Cerebellar cortex (tissue), 1 donor: ENCODE data around the gene GEMIN8.
A peak's percentile ranks its signal among the peaks of the same experiment; 100 is the strongest.

ENCODE experiments used
- DNase-seq: peaks from one replicate; pipeline ENCODE4 v3.0.0-alpha.2; 2015; ENCODE audit warnings: low spot score

GEMIN8 gene, protein sequence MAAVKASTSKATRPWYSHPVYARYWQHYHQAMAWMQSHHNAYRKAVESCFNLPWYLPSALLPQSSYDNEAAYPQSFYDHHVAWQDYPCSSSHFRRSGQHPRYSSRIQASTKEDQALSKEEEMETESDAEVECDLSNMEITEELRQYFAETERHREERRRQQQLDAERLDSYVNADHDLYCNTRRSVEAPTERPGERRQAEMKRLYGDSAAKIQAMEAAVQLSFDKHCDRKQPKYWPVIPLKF

DNA sequence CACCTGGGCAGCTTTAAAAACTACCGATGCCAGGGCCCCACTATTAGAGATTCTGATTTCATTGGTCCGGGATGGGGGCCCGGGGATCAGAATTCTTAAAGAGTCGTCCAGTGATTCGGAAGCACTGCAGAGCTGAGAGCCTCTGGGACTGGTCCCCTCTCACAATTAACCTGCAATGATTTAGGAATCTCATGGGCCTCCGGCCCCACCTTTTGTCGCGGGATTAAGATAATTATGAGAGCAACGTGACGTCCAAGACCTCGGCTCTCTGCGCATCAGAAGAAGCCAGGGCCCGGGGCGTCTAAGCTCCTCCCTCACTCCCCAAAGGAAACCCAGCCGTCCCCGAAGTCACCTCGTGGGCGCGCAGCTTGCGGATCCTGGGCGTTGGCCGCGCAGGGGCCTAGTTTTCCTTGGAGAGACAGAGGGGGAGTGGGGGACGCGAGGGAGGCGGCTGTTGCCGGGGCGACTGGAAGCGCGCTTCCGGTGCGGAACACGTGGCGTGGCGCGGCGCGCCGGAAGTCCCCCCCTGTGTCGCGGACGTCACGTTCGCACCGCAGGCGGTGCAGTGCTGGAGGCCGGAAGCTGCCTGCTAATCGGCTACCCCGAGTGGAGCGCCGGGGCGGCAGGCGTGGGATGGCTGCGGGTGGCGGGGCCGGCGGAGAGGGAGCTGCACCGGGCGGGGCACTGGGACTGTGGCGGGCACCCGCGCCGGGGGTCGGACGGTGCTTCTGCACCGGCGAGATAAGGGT lies at the start of gene GEMIN8:
GEMIN8 (minus strand) TSS at position 468 of the 749 bp plus-strand sequence. CDS start 8,414 bp downstream, outside the sequence.
- peak; percentile 86 for DNase-seq

DNA sequence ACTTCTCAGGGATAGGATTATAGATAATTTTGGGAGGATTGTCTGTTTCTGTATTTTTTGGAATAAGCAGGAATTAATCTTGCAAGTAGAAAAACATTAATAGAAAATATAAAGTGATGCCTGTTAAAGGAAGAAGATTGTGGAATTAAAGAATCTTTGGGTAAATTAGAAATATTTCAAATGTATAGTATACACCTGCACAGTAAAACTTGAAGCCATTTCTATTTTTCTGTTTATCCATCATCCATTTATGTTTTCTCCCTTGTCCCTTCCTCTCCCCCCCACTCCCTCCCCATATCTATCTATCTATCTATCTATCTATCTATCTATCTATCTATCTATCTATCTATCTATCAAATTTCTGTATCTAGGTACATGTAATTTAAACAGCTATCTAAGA lies 46.9 kb upstream of the GEMIN8 start:
- DNase-seq = no peak

DNA sequence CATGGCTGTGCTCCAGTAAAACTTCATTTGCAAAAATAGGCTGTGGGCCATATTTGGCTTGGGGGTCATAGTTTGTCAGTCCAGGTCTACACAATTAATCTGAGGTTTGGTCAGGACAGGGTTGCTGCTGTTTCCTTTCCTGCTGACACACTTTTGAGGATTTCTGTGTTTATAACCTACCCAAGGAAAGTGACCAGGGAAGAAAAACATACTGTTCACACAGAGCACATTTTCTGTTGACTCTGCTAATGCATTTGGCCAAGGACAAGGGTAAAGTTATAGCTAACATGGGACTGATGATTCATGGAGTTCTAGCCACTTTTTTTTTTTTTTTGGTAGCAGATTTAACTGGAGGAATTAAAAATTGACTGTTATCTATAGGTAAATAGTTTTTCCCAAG lies 43.9 kb upstream of the GEMIN8 start:
- DNase-seq = no peak

DNA sequence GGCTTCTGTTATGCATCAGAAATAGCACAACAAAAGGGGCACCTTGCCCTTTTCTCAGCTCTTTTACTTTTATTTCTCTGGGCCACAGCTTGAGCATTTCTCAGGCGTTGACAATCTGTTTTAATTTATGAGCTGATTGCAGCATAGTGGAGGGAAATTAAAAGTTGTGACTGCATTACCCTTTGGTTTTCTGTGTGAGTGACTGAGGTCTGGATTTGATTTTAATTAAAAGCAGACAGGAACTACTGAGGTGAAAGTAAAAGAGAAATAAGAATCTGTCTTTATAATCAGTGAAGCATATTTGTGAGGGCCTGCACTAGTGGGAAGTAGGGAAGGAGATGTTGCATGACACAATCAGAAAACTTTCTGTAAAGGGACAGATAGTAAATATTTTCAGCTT lies 43.4 kb upstream of the GEMIN8 start:
- DNase-seq = no peak

DNA sequence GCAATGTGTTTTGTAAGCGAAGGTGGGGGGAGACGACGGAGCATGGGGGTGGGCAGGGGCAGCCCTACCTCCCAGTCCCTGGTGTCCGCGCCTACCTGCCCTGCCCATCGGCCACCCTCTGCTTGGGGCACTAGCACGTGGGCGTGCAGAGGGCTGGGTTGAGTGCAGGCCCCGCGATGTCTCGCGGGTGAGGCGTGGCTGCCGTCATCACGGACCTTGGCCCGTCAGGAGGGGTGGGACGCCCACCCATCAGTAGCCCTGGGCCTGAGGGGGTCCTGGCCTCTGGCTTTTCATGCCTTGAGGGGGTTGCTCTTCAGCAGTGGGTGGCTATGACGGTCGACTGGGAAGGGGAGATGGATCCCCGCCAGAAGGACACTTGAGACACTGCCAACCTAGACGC lies 36.1 kb upstream of the GEMIN8 start:
- DNase-seq = no peak

DNA sequence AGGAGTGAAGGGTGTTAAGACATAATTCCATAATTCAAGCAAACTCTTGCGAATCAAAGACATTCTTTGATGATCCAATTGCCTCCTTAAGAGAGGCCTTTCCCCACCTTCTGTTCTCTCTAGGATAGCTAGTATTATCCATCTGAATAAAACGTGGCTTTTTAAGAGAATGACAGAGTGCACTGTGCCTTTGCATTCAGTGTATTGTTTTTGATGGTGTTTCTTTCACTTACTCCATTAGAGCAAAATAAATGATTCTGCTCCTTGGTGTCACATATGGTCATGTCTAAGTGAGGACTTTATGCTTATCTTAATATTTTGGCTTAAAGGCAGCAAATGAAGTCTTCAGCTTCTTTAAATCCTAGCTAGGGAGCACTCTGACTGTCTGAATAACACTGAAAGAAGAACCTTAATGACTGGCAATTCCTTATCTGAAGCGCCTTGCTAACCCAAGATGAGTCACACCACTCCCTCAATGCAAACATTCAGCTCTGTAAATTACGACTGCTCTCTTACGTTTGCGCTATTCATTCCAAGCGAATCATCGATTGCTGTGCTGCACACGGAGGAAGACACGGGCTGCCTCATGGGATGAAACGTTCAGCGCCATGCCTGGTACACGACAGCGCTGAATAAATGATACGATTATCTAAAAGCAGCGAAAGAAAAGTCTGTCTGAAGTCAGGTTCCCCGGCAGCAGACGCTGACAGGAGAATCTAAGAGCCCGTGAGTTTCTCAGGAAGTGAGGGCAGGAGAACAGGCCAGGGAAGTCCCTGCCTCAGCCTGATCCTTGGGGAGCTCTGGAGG lies 35.1 kb upstream of the GEMIN8 start:
- no peak for DNase-seq

DNA sequence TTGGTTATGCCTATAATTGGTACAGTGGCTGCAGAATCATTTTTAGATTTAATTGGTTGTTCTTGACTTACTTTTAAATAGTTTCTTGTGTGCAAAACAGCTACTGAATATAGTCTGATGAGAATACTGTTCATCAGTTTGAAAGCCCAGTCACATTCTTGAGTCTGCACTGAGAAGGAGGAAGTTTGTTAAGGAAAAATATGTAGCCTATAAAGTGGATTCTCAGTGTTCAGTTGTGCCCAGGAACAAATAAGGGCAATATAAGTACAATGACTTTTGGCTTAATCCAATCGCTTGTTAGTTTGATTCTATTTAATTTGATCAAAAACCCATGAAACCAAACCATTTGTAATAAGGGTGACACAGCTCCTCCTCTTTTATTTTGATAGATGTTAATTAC lies 32.8 kb upstream of the GEMIN8 start:
- no peak for DNase-seq

DNA sequence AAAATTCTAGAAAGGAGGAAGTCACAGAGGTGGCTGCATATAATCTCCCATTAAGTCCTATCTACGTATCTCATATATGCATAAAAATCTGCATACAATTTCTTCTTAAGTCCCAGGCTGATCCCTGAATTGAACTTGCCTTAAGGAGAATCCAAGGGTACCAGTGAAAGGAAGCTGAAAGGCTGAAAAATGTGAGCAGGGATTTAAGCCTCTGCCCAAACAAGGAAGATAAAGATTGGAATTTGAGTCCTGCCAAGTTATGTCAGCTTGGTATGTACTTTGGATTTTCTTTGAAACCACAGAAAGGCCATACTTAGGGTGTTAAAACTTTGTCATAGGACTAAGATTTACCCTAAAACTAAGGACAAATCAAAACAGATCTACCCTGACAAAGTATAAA lies 26.5 kb upstream of the GEMIN8 start:
- no peak for DNase-seq

DNA sequence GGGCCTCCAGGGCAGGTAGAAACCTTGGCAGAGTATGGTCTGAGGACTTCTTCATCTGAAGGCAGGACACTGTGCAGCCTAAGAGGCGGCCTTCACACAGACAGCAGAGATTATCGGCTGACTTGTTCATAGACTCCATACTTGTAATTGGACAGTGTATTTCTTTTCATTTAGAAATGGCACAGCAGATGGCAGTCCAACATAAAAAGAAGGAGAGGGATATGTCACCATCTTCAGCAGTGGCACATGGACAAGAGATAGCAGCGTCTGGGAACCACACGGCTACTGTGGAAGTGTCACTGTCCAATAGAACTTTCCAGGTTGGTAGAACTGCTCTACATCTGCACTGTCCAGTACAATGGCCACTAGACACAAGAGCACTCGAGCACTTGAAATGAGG lies 21.7 kb upstream of the GEMIN8 start:
- peak; percentile 2 for DNase-seq

DNA sequence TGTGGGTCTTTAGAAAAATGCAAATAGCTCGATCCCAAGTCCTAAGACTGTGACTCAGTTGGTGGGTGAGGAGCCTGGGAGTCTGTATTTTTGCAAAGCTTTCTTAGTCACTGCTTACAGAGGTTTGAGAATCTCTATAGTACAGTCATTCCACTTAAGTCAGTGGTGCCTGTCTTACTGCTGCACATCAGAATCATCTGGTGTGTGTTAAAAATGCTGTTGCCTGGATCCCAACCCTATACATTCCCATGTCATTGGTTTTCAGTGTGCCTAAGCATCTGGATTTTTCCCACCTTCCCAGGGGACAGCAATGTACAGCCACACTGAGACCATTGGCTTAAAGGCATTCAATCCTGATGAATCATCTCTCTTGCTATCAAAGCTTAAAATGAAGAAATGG lies 21.0 kb upstream of the GEMIN8 start:
- DNase-seq = no peak

DNA sequence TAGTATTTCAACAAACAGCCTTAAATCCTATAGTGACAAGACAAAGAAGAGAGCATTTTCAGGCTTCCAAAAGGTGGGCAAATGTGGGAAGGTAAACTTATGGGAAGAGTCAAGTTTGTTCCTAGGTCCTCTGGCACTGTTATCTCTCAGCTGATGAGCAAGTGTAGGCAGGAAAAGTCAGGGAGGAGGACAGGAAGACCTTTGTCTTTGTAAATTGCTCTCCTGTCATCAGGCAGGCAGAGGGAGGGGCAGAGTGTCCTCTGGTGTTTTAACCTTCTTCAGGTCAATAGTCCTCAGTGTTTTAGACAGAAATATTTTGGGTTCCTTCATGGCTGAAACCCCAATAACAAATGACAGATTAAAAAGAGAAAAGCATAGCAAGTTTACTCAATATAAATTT lies 13.5 kb upstream of the GEMIN8 start:
- no peak for DNase-seq

DNA sequence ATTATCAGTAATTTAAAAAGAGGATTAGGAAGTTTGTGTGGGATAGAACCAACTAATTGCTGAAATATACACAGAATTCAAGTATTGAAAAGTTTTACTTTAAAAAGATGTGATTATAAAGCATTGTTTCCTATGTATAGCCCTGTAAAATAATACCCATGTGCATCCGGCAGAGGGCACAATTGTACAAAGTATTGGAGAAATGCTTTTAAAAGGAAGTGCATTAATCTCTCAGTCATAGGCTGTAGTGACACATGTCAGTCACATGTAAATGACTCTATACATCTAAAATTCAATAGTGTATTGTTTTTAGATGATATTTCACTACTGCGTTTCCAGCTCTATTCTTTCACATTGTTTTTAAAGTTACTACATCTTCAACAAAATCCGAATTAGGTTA lies 9.7 kb upstream of the GEMIN8 start:
- DNase-seq = peak; percentile 63

DNA sequence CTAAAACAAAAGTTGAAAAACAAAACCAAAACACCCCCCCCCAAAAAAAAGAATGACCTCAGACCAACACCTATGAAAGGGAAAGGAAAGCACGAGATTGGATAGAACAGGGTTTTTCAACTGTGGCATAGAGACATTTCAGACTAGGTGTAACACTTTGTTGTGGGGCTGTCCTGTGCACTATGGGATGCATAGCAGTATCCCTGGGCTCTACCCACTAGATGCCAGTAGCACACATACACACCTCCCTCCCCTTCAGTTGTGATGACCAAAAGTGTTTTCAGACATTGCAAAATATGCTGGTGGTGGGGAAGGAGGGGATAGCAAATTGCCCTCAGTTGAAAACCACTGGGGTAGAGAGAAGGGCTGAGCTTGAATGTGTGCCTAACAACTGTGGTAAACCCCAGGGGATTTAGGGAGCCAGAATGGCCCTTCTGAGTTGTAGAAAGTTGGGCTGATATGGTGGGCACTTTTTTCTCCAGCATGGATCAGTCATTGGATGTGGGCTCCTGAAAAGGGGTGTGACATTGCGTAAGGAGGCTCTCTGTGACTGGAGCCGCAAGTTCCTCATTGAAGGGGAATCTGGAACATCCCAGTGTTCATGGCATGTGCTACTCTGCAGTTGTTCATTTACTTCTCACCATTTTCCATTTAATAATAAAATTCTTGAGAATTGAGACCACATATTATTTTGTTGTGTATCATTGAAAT lies 8.8 kb upstream of the GEMIN8 start:
- DNase-seq = no peak

DNA sequence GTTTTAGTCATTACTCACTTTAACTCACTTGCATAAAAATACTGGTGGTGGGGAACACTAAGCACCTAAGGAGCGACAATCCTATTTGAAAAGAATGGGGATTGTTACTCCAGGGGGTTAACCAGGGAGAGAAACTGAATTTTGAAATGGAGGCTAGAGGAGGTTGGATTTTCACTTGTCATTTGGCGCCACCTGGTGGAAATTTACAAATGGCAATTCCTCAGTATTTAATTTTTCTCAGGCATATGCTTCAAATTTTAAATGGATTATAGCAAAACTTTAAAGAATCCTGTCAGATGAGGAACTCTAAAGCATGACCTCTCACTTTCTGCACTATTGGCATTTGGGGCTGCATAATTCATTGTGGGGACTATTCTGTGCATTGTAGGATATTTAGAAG lies 2.7 kb upstream of the GEMIN8 start:
- peak; percentile 70 for DNase-seq

DNA sequence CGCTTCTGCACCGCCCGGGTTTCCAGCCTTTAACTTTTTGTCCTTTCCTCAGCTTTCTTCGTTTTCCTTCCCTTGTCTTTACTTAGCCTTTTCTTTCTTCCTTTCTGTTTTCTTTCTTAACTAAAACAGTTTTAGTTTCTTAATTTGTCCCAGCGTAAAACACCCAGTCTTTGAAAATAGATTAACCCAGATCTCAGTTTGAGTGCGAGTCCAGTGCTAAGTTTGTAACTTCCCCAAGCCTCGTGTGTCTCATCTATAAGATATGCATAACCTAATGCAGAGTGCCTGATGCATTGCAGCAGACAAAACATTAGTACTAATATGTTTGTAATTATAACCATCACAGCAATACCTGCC lies 460 bp upstream of the GEMIN8 start:
- peak; percentile 24 for DNase-seq

DNA sequence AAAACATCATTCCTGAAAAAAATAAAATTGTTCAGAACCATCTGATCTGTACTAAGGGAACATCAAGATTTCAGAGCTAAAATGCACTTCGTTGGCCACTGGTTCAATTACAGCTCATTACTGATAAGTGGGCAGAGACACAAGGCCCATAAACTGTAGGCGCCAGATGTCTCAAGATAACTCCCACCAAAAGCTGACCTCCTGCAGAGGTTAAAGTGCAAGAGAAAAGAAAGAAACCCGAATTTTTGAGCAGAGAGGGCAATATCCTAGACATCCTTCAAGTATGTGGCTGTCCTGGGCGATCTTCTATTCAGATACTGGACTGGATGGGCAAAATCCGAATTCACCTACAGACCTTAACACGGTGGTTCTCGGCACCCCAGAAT lies 660 bp downstream of the GEMIN8 start:
- DNase-seq = peak; percentile 71

DNA sequence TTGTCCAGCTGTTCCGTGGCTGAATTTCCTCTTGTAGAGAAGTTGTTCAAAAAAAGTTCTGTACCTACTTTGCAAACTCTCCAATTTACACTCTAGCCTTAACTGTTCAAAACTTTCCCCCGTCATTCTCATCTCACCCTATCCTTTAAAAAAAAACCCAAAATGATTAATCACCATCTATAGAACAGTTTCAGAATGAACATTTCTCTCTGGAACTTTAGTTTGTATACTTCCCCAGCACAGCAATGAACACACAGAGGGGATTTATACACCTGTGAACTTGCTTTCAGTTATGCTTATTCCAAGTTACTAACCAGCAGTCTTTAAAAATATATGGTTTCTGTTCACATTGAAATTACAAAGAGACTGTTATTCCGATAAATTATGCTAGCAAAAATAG lies 1.2 kb downstream of the GEMIN8 start:
- peak; percentile 2 for DNase-seq

DNA sequence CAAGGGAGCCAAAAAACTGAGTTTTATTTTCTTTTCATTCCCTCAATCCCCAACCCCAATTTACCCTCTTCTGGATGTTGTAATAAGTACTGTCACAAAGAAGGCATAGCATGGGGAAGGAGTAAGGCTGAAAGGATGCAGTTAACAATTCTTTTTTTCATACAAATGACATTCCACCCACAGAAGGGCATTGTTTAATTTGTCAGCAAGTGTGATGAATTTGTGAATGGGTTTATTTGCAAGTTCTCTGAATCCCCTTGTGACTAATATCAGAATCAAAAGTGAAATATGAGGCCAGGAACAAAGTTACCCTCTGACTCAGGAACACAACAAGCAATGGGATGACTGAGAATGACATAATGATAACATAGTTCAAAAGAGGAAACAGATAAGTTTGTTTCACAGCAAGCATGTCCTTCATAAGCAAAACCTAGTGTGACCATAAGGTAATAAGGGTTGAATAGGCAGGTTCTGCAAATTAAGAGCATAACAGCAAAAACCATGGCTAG lies 2.1 kb downstream of the GEMIN8 start:
- no peak for DNase-seq

DNA sequence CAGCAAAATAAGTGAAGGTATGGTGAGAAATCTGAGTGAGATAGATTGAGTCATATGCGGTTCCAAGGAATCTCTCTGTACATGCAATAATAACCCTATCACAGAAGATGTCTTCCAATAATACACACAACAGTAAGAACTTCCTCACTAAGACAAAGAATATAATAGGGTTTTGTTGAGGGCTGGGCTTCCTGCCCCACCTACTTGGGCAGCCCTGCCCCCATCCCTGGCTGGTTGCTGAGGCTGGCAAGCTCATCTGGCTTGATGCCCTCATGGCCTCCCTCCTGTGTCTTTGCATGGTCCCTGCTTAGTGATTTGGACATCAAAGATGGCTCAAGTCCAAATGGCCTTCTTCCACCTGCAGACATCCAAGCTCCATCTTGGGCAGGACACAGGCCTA lies 2.7 kb downstream of the GEMIN8 start:
- peak; percentile 72 for DNase-seq

DNA sequence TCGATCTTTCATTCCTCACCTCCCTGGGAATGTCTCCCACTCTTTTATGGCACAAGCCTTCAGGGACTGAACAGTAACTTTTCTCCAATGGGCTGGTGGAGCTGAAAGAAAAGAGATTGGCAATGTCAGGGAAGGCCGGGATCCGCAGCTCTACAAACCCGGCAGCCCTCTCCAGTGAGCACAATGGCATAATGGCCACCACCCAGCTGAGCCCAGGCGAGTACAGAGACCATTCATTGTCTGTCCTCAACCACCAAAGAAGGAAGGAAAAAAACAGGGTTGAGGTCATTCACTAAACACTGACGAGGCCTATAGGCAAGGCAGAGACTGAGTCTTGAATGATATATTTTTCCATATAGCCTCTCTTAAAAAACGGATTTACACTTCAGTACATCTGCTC lies 3.6 kb downstream of the GEMIN8 start:
- no peak for DNase-seq

DNA sequence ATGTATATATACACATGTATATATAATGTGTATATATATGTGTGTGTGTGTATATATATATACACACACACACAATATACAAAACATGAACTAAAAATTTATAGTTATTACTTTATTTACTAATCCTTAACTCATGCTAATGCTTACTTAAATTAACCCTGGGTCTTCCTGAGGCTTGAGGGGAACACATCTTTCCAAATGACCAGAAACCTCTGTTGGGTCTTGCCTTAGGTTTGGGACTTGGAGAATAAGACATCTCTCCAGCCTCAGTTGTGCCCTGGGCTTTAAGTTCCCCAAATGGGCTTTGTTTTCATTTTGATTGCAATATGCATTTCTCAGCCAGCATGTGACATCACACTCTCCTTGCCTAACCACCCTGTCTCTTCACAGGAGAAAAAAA lies 7.7 kb downstream of the GEMIN8 start:
- no peak for DNase-seq

DNA sequence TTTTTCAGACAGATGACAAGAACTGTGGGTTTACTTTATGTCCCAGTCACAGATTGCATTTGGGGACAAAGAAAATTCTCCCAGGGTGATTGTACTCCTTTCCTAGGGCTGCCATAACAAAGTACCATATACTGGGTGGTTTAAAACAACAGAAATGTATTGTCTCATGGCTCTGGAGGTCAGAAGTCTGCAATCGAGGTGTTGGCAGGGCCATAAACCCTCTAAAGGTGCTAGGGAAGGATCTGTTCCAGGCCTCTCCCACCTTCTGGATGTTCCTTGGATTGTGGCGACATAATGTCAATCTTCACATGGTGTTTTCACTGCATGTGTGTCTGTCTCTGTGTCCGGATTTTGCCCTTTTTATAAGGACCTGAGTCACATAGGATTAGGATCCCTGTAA lies 12.3 kb downstream of the GEMIN8 start:
- DNase-seq = peak; percentile 34
